ENCODE results near the gene SLC39A11.

Gene SLC39A11

GRCh38 chr17:72667096-72668063, 425.1 kb downstream of the SLC39A11 start:
- DNase-seq, result no peak

DNA sequence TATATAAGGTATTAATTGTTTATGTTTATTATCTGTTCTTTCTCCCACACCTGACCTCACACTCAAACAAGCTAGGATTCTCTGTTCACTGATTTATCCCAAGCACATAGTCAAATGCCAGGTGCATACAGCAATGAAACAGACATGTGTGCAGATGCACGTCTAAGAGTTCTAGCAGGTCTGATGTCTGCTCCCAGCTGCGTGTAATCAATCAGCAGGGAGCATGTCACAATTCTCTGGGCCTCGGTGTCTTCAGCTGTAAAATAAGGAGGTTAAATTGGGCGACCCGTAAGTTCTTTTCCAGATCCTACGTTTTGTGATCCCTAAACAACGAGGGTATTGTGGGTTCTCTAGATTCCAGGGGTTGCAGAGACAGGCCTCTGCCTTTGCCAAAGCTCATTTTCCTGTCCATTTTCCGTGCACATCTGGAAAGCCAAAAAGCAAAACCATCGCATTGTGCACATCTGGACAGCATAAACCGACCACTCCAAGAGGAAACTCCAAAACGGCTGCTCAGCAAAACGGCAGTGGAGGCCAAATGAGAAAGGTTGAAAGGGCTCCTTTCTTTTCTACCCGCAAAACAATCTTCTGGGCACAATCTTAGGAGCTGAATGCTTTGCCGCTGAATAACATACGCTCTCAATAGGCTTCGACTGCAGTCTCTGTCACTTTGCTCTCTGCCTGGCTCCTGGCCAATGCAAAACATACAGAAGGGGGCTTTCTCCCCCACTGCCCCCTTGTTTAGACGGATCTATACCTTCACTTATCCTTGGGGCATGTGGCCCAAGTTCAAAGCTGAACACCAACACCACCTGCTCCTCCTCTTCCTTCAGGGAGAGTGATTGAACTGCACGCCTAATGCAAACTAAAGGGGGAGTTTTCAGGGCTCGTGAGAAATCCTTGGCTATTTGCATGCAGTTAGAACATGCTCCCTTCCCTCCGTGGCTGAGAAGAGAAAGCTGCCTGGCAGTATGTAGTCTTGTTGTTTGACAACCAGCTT, 426.3 kb downstream of the SLC39A11 start:
- DNase-seq, result no peak

- DNase-seq, result no peak
Measured at GRCh38 chr17:72662827-72663190, 429.7 kb downstream of the SLC39A11 start.

- DNase-seq, result no peak
Measured at GRCh38 chr17:72661945-72662826, 430.3 kb downstream of the SLC39A11 start.

DNA sequence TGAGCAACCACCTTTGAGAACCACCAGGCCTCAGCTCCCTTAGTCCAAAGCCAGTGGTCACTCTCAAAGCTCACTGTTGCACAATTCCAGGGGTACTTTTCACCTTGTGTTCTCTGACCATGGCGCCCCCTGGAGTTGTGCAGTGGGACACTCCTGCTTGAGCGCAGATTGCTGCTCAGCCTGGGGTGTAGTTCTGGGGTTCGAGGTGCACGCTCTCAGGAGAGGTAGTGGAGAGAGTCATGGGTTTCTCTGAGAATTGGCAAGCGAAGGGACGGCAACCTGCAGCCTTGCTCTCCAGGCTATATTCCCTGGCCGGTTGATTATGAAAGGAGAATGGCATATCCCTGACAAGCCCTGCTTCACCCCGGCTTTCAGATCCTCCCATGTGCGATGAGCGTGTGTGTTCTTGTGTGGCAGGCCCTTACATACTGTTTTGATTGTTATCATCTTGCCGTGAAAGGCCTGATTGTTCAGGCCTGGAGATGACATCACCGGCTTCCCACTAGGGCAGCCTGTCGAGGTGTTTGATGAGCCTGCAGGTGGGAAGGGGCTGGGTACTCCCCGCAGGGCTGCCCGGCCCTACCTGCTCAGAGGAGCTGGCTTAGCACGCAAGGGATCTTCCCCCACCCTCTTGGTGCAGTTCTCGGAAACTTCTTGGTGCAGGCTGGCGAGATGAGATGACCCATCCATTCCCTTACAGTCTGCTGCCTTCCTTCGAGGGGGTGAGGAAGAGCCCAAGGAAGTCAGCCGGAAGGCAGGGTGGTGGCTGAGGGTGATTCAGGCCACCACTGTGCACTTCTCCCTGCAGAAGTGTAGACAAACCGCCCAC, 431.2 kb downstream of the SLC39A11 start:
- peak; percentile 9 for DNase-seq

DNA sequence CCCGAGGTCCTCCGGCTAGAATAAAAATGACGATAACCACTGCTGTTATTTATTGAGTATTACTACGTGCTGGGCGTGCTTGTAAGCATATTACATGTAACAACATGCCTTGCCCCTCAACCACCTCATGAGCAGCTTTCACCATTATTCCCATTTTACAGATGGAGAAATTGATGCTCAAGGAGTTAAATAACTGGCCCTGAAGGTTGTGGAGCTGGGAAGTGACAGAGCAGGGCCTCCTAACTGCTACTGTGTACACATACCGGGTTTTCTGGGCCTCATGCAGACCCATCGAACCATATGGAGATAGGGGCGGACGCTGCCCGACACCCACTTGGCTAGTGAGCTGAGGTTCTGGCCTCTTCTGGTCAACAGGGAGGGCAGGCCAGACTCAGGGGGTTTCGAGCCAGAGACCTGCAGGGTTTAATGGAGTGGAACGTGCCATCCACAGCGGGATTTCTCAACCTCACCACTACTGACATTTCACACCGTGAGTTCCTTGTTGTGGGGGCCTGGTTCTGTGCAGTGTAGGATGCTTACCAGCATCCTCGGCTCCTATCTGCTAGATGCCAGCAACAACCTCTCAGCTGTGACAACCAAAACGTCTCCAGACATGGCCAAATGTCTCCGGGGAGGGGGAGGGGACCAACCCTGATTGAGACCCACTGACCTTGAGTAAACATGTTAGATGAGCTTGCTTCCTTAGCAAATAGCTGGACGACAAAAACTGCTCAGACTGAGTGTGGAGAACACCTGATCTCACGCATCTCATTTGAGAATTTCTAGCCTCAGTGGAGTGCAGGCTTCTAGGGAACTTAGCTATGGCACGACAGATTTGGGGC, 432.0 kb downstream of the SLC39A11 start:
- DNase-seq, result no peak

GRCh38 chr17:72659811-72660210, 432.7 kb downstream of the SLC39A11 start:
- no peak for DNase-seq

- DNase-seq, result no peak
Measured at GRCh38 chr17:72658675-72659074, 433.8 kb downstream of the SLC39A11 start.

- no peak for DNase-seq
Measured at GRCh38 chr17:72657467-72658317, 434.8 kb downstream of the SLC39A11 start.

- DNase-seq, result no peak
Measured at GRCh38 chr17:72656130-72656763, 436.2 kb downstream of the SLC39A11 start.

GRCh38 chr17:72654706-72655105, 437.8 kb downstream of the SLC39A11 start:
- no peak for DNase-seq

GRCh38 chr17:72651988-72652387, 440.5 kb downstream of the SLC39A11 start:
- DNase-seq, result no peak

DNA sequence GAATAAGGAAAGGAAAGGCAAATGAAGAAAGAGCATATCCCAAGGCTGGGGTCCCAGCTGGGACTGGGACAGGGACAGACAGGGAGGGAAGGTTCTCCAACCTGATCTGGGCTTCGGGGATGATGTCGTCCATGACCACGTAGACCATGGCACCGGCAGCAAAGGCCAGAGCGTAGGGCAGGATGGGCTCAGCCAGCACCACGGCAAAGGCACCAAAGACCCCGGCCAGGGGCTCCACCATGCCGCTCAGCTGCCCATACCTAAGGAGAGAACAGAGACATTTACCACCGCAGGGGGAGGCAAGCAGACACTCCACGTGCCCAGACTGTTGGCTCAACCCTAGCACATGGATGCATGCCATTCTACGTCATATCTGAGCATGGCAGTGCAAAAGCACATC, 443.8 kb downstream of the SLC39A11 start:
- no peak for DNase-seq

DNA sequence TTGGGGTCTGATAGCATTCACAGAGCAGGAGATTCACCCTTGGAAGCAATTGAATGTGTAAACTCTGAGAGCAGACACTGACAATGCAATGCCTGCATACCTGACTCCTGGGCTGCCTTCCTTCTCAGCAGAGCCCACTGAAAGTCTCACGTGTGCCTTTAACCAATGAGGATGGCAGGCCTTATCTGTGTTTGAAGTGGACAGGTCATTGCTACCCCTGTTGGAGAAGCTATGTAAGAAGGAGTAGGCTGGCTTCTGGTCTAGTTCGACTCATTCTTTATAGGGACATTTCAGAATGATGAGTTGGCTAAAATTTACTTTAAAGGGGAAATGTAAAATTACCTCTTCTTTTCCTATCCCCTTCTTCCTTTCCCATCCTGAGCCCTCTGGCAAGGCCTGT, 446.3 kb downstream of the SLC39A11 start:
- DNase-seq, result no peak

DNA sequence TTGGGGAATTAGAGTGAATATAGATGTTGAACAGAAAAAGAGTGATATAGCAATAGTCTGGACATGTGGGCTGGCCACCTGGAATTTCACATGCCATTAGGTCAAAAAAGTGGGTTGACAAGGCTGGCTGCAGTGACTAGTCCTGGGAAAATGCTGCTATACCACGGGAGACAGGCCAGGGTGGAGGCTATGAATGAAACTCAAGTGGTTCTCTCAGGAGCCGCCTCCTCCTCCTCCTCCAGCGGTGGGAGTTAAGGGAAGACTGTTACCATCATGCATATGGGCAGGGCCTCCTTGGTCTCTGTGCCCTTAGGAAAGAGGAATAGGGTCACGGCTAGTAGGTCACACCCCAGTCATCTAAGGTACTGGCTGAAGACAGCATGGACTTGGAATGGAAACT, 448.0 kb downstream of the SLC39A11 start:
- DNase-seq, result no peak

DNA sequence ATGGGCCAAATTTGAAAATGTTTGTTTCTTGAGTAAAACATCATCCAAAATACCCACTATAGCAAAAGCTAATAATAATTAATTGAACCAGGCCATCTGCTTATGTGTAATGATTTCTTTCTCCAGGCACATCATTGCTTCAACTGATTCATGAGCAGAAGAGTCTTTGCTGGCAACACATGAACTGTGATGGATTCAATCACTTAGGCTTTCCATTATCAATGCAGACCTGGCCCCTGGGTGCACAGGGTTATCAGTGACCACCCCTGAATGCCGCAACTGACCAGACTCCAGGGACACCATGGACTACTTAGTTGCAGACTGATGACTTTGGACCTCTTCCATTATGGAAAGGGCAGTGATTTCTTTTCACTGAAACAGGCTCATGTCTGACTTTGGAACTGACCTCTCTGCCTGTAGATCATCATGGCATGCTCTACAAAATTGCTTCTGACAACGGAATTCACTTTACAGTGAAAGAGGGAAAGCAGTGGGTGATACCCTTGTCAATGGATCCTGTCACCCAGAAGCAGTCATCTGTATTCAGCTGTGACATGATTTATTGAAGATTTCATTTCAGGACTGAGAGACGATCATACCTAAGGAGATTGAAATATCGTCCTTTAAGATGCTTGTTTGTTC, 448.8 kb downstream of the SLC39A11 start:
- no peak for DNase-seq

- no peak for DNase-seq
Measured at GRCh38 chr17:72642720-72643119, 449.8 kb downstream of the SLC39A11 start.

DNA sequence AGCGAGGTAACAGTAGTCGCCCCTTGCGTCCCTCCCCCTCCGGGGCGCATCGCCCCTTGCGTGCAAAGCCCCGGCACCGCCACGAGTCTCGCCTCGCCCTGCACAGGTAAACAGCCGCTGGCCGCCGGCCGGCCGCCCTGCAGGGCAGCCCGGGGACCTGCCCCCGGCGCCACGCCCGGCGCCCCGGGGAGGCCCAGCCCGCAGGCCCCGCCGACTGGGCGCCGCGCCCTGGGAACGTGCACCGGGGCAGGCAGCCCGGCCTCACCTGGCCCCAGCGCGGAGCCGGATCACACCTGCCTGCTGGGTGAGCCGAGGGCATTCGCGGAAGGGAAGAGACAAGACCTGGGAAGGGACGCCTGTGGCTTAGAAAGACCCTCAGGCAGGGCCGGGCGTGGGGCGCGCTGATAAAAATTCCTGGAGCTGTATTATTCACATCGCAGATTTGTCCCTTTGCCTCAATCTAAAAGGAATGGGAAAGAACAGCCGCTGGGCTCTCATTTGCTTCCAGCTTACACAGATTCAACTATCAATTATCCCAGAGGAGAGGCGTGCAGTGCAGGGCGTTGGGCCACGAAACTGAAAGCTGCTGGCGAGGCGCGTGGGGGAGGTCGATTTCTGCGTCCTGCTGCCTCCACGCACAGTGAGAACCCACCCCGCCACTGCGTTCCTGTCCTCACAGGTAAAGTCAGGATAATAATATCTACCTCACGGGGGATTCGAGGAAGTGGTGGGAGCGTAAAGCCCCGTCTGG, 451.9 kb downstream of the SLC39A11 start:
- peak; percentile 32 for DNase-seq

All from NCI-H2107 (cell line).